H1 (cell line): ENCODE data around the gene ATG2B.

Experiments used
- CEBPB ChIP-seq: IDR thresholded peaks from 2 replicates; pipeline ENCODE4 v1.6.1; 2012; ENCODE audit warnings: low read depth, low read length
- EZH2 ChIP-seq: fragments of 200-600 bp; sonication (generic); IDR thresholded peaks from 2 replicates; pipeline ENCODE4 v1.7.1; 2012; ENCODE audit warnings: low read depth, mild to moderate bottlenecking, moderate library complexity, low read length, inconsistent platforms; ENCODE audit not compliant: severe bottlenecking
- JUND ChIP-seq: IDR thresholded peaks from 2 replicates; pipeline ENCODE4 v1.6.1; 2011; ENCODE audit warnings: mild to moderate bottlenecking, improper control_type of control experiment, low read length
- MAFK ChIP-seq: IDR thresholded peaks from 2 replicates; pipeline ENCODE4 v1.6.1; 2012; ENCODE audit warnings: low read depth, mild to moderate bottlenecking, improper control_type of control experiment, low read length
- POLR2AphosphoS5 ChIP-seq: IDR thresholded peaks from 2 replicates; pipeline ENCODE4 v1.6.1; 2011; ENCODE audit warnings: low read depth, low read length
- RFX5 ChIP-seq: IDR thresholded peaks from 2 replicates; pipeline ENCODE4 v1.6.1; 2011; ENCODE audit warnings: low read depth, low read length, improper control_type of control experiment, borderline replicate concordance
- SP1 ChIP-seq: IDR thresholded peaks from 2 replicates; pipeline ENCODE4 v1.6.1; 2011; ENCODE audit warnings: low read depth, low read length
- SUZ12 ChIP-seq: fragments of 200-600 bp; sonication (generic); IDR thresholded peaks from 2 replicates; pipeline ENCODE4 v1.6.1; 2012; ENCODE audit warnings: mild to moderate bottlenecking, inconsistent platforms, low read length, moderate library complexity, mixed read lengths
- ZNF274 ChIP-seq: IDR thresholded peaks from 2 replicates; pipeline ENCODE4 v1.7.0; 2012; ENCODE audit warnings: low read length, borderline replicate concordance; ENCODE audit errors: extremely low read depth
- TF ChIP-seq, protein P1 (sequence below), 3 experiments: IDR thresholded peaks; 1 replicate in 2 of 3; 2 replicates in 1 of 3; pipeline versions ENCODE4 v1.5.1 to v1.6.1; 2011; ENCODE audit warnings: low read length in 3 of 3, mild to moderate bottlenecking in 3 of 3, inconsistent platforms in 2 of 3, low read depth in 1 of 3, moderate library complexity in 1 of 3; ENCODE audit not compliant: insufficient read depth in 1 of 3; ENCODE audit errors: control extremely low read depth in 1 of 3
- TF ChIP-seq, protein P2 (sequence below): IDR thresholded peaks from 2 replicates; pipeline ENCODE4 v1.6.1; 2011; ENCODE audit warnings: low read length, improper control_type of control experiment

DNA sequence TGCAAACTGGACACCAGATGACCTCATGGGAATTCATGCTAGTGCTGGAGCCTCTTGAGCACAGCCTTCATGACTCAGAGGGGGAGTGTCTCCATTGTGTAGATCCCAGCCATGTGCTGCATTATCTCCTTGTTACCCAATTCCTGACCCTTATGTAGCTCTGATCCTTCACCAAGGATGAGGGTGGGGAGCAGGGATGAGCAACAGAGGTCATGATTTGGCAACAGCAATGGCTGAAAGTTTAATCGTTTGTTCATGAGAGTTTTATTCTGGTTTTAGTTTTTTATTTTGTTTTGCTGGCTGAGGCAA lies 116.6 kb downstream of the ATG2B start:
- TF ChIP-seq, protein P1, sequence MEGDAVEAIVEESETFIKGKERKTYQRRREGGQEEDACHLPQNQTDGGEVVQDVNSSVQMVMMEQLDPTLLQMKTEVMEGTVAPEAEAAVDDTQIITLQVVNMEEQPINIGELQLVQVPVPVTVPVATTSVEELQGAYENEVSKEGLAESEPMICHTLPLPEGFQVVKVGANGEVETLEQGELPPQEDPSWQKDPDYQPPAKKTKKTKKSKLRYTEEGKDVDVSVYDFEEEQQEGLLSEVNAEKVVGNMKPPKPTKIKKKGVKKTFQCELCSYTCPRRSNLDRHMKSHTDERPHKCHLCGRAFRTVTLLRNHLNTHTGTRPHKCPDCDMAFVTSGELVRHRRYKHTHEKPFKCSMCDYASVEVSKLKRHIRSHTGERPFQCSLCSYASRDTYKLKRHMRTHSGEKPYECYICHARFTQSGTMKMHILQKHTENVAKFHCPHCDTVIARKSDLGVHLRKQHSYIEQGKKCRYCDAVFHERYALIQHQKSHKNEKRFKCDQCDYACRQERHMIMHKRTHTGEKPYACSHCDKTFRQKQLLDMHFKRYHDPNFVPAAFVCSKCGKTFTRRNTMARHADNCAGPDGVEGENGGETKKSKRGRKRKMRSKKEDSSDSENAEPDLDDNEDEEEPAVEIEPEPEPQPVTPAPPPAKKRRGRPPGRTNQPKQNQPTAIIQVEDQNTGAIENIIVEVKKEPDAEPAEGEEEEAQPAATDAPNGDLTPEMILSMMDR (IDR thresholded peaks at IDR 0.05; ENCODE audit: control extremely low read depth in 1 of 3, insufficient read depth in 1 of 3, low read depth in 1 of 3, low read length in 3 of 3): no peak
- TF ChIP-seq MAFK (no peak), POLR2AphosphoS5 (no peak), EZH2 (no peak), CEBPB (no peak), ZNF274 (no peak), RFX5 (no peak), JUND (no peak), SP1 (no peak), SUZ12 (no peak)
- TF ChIP-seq, protein P2, sequence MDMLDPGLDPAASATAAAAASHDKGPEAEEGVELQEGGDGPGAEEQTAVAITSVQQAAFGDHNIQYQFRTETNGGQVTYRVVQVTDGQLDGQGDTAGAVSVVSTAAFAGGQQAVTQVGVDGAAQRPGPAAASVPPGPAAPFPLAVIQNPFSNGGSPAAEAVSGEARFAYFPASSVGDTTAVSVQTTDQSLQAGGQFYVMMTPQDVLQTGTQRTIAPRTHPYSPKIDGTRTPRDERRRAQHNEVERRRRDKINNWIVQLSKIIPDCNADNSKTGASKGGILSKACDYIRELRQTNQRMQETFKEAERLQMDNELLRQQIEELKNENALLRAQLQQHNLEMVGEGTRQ: no peak
